ENCODE measurements around the gene RPH3AL.

The RPH3AL gene

DNA sequence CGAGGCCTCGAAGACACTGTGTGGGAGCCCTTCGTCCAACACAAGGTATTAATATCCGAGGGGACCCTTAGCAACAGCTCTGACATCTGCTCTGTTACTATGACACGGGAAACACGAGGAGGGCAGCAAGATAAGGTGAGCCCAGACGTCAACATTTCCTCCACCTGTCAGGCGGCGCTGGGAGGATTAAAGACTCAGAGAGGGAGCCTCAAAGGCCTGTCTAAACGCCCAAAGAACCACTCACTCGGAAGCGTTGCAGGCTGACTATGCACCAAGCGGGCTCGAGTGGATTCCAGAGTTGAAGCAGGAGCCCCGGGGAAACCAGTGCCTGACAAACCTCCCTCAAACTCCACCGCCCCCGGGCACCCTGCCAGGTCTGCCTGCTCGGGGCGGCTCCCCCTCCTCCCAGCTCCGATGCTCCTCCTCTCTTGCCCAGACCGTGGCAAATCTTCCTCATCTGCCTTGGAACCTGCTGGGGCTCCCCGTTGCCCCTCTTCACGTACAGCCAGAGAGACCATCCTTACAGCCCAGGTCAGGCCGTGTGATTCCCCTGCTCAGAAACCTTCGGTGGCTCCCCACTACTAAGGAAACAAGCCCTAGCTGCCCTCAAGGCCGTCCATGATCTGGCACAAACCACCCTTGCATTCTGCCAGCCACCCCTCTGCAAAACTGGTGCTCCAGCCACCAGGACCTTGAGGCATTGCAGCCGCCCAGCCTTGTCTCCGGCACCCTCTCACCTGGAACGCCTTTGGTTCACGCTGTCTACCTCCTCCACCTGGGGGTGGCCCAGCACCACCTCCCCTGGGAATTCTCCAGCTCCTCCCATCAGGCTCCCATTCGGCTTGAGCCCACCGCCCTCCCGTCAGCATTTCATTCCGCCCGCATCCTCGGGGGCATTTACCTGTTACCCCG, 16.2 kb downstream of the RPH3AL start (continued):
- TF ChIP-seq ZNF16 (tag by site-specific recombination; IDR thresholded peaks at IDR 0.05; ENCODE audit: low read depth) (peak; percentile 79; the same call in 1 of the 2 replicates), ZNF624 (tag by site-specific recombination; IDR thresholded peaks at IDR 0.05) (no peak), ZNF146 (tag by site-specific recombination; IDR thresholded peaks at IDR 0.05) (no peak), ZNF221 (tag by site-specific recombination; IDR thresholded peaks at IDR 0.05; ENCODE audit: borderline replicate concordance) (no peak), ZNF169 (tag by site-specific recombination; IDR thresholded peaks at IDR 0.05) (no peak), ZBTB8A (tag by site-specific recombination; IDR thresholded peaks at IDR 0.05) (peak; percentile 26), ZIC2 (tag by site-specific recombination; IDR thresholded peaks at IDR 0.05) (peak; percentile 67), ZNF214 (tag by site-specific recombination; IDR thresholded peaks at IDR 0.05; ENCODE audit: borderline replicate concordance) (no peak), HOXD13 (CRISPR knock-in tag; IDR thresholded peaks at IDR 0.05; ENCODE audit: borderline replicate concordance) (no peak), ZNF311 (tag by site-specific recombination; IDR thresholded peaks at IDR 0.05; ENCODE audit: borderline replicate concordance) (no peak), ZNF747 (tag by site-specific recombination; IDR thresholded peaks at IDR 0.05) (no peak), ZBTB48 (tag by site-specific recombination; IDR thresholded peaks at IDR 0.05) (peak; percentile 83), ZNF404 (tag by site-specific recombination; IDR thresholded peaks at IDR 0.05) (no peak), ZNF629 (tag by site-specific recombination; IDR thresholded peaks at IDR 0.05) (no peak)
- TF ChIP-seq, protein P1, sequence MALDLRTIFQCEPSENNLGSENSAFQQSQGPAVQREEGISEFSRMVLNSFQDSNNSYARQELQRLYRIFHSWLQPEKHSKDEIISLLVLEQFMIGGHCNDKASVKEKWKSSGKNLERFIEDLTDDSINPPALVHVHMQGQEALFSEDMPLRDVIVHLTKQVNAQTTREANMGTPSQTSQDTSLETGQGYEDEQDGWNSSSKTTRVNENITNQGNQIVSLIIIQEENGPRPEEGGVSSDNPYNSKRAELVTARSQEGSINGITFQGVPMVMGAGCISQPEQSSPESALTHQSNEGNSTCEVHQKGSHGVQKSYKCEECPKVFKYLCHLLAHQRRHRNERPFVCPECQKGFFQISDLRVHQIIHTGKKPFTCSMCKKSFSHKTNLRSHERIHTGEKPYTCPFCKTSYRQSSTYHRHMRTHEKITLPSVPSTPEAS (tag by site-specific recombination; IDR thresholded peaks at IDR 0.05) = no peak
- TF ChIP-seq, protein P2, sequence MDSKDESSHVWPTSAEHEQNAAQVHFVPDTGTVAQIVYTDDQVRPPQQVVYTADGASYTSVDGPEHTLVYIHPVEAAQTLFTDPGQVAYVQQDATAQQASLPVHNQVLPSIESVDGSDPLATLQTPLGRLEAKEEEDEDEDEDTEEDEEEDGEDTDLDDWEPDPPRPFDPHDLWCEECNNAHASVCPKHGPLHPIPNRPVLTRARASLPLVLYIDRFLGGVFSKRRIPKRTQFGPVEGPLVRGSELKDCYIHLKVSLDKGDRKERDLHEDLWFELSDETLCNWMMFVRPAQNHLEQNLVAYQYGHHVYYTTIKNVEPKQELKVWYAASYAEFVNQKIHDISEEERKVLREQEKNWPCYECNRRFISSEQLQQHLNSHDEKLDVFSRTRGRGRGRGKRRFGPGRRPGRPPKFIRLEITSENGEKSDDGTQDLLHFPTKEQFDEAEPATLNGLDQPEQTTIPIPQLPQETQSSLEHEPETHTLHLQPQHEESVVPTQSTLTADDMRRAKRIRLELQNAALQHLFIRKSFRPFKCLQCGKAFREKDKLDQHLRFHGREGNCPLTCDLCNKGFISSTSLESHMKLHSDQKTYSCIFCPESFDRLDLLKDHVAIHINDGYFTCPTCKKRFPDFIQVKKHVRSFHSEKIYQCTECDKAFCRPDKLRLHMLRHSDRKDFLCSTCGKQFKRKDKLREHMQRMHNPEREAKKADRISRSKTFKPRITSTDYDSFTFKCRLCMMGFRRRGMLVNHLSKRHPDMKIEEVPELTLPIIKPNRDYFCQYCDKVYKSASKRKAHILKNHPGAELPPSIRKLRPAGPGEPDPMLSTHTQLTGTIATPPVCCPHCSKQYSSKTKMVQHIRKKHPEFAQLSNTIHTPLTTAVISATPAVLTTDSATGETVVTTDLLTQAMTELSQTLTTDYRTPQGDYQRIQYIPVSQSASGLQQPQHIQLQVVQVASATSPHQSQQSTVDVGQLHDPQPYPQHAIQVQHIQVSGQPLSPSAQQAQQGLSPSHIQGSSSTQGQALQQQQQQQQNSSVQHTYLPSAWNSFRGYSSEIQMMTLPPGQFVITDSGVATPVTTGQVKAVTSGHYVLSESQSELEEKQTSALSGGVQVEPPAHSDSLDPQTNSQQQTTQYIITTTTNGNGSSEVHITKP (tag by site-specific recombination; IDR thresholded peaks at IDR 0.05) = 0 out of 2 replicates have a peak, but pooled peaks have one; percentile 37

DNA sequence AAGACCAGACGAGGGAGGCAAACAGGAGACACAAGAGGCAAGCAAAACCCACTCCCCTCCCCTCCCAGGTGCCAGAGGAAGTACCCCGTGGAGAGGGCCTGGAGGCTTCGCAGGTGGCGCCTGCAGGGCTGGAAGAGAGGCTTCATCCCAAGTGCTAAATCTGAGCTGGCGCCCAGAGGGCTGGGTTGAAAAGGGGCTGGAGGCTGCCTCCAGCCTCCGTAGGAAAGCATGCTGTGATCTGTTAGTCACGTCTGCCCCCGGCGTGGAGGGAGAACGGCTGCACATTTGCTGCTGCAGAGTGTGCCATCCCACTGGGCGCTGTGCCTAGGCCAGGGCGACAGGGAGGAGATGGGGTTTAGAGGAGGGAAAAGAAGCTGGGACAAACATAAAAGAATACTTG, 16.9 kb downstream of the RPH3AL start:
- Histone ChIP-seq H3K4me1 (ENCODE audit: control insufficient read depth, insufficient read depth, low read length) (peaks cover 9% of the 10 kb centered on the region), H3K36me3 (ENCODE audit: control insufficient read depth in 2 of 2, insufficient read depth in 1 of 2, low read length in 2 of 2) (no peaks in the 10 kb centered on the region), H3K27ac (ENCODE audit: extremely low read depth, low read depth, low read length) (no peak overlapping the region), H3K9me3 (ENCODE audit: control insufficient read depth, insufficient read depth, low read depth, low read length) (no peaks in the 10 kb centered on the region), H3K4me3 (ENCODE audit: low read depth, low read length) (no peak overlapping the region)
- ChIA-PET CTCF (no interaction called here), POLR2A (no interaction called here)
- TF ChIP-seq ZSCAN23 (tag by site-specific recombination; IDR thresholded peaks at IDR 0.05) (no peak), ZNF37A (tag by site-specific recombination; IDR thresholded peaks at IDR 0.05) (no peak), ZNF600 (tag by site-specific recombination; IDR thresholded peaks at IDR 0.05) (no peak), ZNF76 (tag by site-specific recombination; IDR thresholded peaks at IDR 0.05; ENCODE audit: borderline replicate concordance, low read depth) (no peak), GLI4 (tag by site-specific recombination; IDR thresholded peaks at IDR 0.05) (no peak), ZBTB17 (tag by site-specific recombination; IDR thresholded peaks at IDR 0.05) (peak; percentile 79), ZNF843 (tag by site-specific recombination; IDR thresholded peaks at IDR 0.05) (no peak), HOXD13 (CRISPR knock-in tag; IDR thresholded peaks at IDR 0.05; ENCODE audit: borderline replicate concordance) (no peak), ZNF426 (tag by site-specific recombination; IDR thresholded peaks at IDR 0.05) (no peak), KLF9 (tag by site-specific recombination; IDR thresholded peaks at IDR 0.05; ENCODE audit: low read depth) (no peak), EGR2 (tag by site-specific recombination; IDR thresholded peaks at IDR 0.05; ENCODE audit: low read depth) (peak; percentile 16; the same call in 1 of the 2 replicates), GLIS2 (tag by site-specific recombination; IDR thresholded peaks at IDR 0.05) (peak; percentile 42; the same call in 1 of the 2 replicates)
- TF ChIP-seq, protein P3, sequence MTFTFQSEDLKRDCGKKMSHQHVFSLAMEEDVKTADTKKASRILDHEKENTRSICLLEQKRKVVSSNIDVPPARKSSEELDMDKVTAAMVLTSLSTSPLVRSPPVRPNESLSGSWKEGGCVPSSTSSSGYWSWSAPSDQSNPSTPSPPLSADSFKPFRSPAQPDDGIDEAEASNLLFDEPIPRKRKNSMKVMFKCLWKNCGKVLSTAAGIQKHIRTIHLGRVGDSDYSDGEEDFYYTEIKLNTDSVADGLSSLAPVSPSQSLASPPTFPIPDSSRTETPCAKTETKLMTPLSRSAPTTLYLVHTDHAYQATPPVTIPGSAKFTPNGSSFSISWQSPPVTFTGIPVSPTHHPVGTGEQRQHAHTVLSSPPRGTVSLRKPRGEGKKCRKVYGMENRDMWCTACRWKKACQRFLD (tag by site-specific recombination; IDR thresholded peaks at IDR 0.05) = no peak
- TF ChIP-seq, protein P4, sequence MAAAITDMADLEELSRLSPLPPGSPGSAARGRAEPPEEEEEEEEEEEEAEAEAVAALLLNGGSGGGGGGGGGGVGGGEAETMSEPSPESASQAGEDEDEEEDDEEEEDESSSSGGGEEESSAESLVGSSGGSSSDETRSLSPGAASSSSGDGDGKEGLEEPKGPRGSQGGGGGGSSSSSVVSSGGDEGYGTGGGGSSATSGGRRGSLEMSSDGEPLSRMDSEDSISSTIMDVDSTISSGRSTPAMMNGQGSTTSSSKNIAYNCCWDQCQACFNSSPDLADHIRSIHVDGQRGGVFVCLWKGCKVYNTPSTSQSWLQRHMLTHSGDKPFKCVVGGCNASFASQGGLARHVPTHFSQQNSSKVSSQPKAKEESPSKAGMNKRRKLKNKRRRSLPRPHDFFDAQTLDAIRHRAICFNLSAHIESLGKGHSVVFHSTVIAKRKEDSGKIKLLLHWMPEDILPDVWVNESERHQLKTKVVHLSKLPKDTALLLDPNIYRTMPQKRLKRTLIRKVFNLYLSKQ (tag by site-specific recombination; IDR thresholded peaks at IDR 0.05; ENCODE audit: borderline replicate concordance) = no peak
